ENCODE results near the gene CCR4.

DNA sequence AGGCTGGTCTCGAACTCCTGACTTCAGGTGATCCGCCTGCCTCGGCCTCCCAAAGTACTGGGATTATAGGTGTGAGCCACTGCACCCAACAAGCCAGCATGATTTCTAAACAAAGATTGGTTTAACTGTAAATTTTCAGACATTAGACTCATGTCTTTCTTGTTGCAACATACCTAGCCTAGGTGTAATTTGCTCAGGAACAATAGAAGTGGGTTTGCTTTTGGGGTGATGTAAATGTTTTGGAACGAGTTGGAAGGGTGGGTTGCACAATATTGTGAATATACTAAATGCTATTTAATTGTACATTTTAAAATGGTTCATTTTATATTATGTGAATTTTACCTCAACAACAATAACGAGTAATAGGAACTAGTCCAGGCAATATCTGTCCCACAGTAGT is 7.1 kb downstream of the CCR4 start:
- no peak for TF ChIP-seq POLR2A (IDR thresholded peaks at IDR 0.05)
- TF ChIP-seq, protein P1, sequence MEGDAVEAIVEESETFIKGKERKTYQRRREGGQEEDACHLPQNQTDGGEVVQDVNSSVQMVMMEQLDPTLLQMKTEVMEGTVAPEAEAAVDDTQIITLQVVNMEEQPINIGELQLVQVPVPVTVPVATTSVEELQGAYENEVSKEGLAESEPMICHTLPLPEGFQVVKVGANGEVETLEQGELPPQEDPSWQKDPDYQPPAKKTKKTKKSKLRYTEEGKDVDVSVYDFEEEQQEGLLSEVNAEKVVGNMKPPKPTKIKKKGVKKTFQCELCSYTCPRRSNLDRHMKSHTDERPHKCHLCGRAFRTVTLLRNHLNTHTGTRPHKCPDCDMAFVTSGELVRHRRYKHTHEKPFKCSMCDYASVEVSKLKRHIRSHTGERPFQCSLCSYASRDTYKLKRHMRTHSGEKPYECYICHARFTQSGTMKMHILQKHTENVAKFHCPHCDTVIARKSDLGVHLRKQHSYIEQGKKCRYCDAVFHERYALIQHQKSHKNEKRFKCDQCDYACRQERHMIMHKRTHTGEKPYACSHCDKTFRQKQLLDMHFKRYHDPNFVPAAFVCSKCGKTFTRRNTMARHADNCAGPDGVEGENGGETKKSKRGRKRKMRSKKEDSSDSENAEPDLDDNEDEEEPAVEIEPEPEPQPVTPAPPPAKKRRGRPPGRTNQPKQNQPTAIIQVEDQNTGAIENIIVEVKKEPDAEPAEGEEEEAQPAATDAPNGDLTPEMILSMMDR (IDR thresholded peaks at IDR 0.05), result no peak
- no peak for TF ChIP-seq POLR2AphosphoS5 (IDR thresholded peaks at IDR 0.05)

Measured in prostate gland (tissue), 2 donors.